Stimulated activated CD4-positive, alpha-beta T cell treated with anti-CD3 and anti-CD28 coated beads, Interleukin-4, amount 100 ng/mL, for 1 hour (primary cell): Measurements from ENCODE around the gene POU2F3.

Experiments
- DNase-seq: peaks from one replicate; pipeline ENCODE4 v3.0.0-alpha.2; 2020

The POU2F3 gene

GRCh38 chr11:120239713-120240640, at the start of gene POU2F3:
Gene POU2F3, plus strand, starts transcription at chr11:120240140. Its CDS starts 204 bp downstream, at chr11:120240344.
- DNase-seq = no peak

GRCh38 chr11:120191058-120191457, 48.9 kb upstream of the POU2F3 start:
- DNase-seq = no peak

GRCh38 chr11:120192831-120193625, 46.9 kb upstream of the POU2F3 start:
- DNase-seq = no peak

GRCh38 chr11:120194166-120194565, 45.8 kb upstream of the POU2F3 start:
- DNase-seq = no peak

- no peak for DNase-seq
Measured at GRCh38 chr11:120195601-120196320, 44.2 kb upstream of the POU2F3 start.

GRCh38 chr11:120196826-120197225, 43.1 kb upstream of the POU2F3 start:
- DNase-seq = no peak

GRCh38 chr11:120197251-120197891, 42.6 kb upstream of the POU2F3 start:
- DNase-seq = no peak

- no peak for DNase-seq
Measured at GRCh38 chr11:120197977-120198376, 42.0 kb upstream of the POU2F3 start.

- DNase-seq = no peak
Measured at GRCh38 chr11:120198403-120198786, 41.5 kb upstream of the POU2F3 start.

GRCh38 chr11:120198787-120199469, 41.0 kb upstream of the POU2F3 start:
- DNase-seq = no peak

GRCh38 chr11:120199613-120200012, 40.3 kb upstream of the POU2F3 start:
- DNase-seq = no peak

GRCh38 chr11:120200677-120201076, 39.3 kb upstream of the POU2F3 start:
- no peak for DNase-seq

- DNase-seq = no peak
Measured at GRCh38 chr11:120201653-120202052, 38.3 kb upstream of the POU2F3 start.

GRCh38 chr11:120203626-120204025, 36.3 kb upstream of the POU2F3 start:
- no peak for DNase-seq

- no peak for DNase-seq
Measured at GRCh38 chr11:120205596-120206161, 34.3 kb upstream of the POU2F3 start.

- no peak for DNase-seq
Measured at GRCh38 chr11:120207512-120207911, 32.4 kb upstream of the POU2F3 start.

- no peak for DNase-seq
Measured at GRCh38 chr11:120208001-120208441, 31.9 kb upstream of the POU2F3 start.

- no peak for DNase-seq
Measured at GRCh38 chr11:120208777-120209176, 31.2 kb upstream of the POU2F3 start.

GRCh38 chr11:120209746-120210625, 30.0 kb upstream of the POU2F3 start:
- no peak for DNase-seq
